Upper lobe of left lung (tissue), 6 donors: ENCODE measurements around the gene CHAF1B. TPM values are rescaled to one million over a fixed set of nuclear protein-coding genes. Genes with fewer than 3 reads are reported as not detected.

Experiments used
- ATAC-seq, 2 donors: fragments of 200-7000 bp; cut with Tn5 transposase; one replicate each; pipeline ENCODE4 v1.9.1; 2022; ENCODE audit warnings: mild to moderate bottlenecking in 2 of 2, moderate library complexity in 2 of 2; ENCODE audit not compliant: low FRiP score in 2 of 2
- DNase-seq, 2 donors: peaks; one replicate each; pipeline ENCODE4 v3.0.0-alpha.2; 2019 to 2020
- H3K27ac ChIP-seq, 4 donors: fragments of 200-600 bp; sonication (generic); one replicate each; pipeline ENCODE4 v1.5.1; 2016 to 2019
- H3K27me3 ChIP-seq, 4 donors: fragments of 200-600 bp; sonication (generic); one replicate each; pipeline ENCODE4 v1.5.1; 2017 to 2019
- H3K36me3 ChIP-seq, 4 donors: fragments of 200-600 bp; sonication (generic); one replicate each; pipeline ENCODE4 v1.5.1; 2016 to 2019
- H3K4me1 ChIP-seq, 4 donors: fragments of 200-600 bp; sonication (generic); one replicate each; pipeline ENCODE4 v1.5.1; 2018 to 2019
- H3K4me3 ChIP-seq, 4 donors: fragments of 200-600 bp; sonication (generic); one replicate each; pipeline ENCODE4 v1.5.1; 2017 to 2019; ENCODE audit warnings: mild to moderate bottlenecking in 2 of 4, moderate library complexity in 1 of 4
- H3K9me3 ChIP-seq, 4 donors: fragments of 200-600 bp; sonication (generic); one replicate each; pipeline ENCODE4 v1.5.1; 2018 to 2019
- CTCF ChIP-seq, 6 experiments: fragments of 450-650 bp in 4 of 6; fragments of 200-600 bp in 2 of 6; sonication (generic) in 2 of 6; IDR thresholded peaks; one replicate each; pipeline ENCODE4 v1.5.1; 2016 to 2019; ENCODE audit warnings: antibody characterized with exemption in 6 of 6
- EP300 ChIP-seq, 4 donors: sonication (generic); formaldehyde crosslinking; IDR thresholded peaks; one replicate each; pipeline ENCODE4 v1.5.1; 2017; ENCODE audit warnings: antibody characterized with exemption in 4 of 4, control low read depth in 2 of 4
- POLR2A ChIP-seq, 4 donors: fragments of 450-650 bp; IDR thresholded peaks; one replicate each; pipeline ENCODE4 v1.5.1; 2016 to 2017; ENCODE audit warnings: antibody characterized with exemption in 4 of 4, mild to moderate bottlenecking in 2 of 4
- POLR2AphosphoS5 ChIP-seq, 2 donors: sonication (generic); formaldehyde crosslinking; IDR thresholded peaks; one replicate each; pipeline ENCODE4 v1.5.1; 2017; ENCODE audit warnings: antibody characterized with exemption in 2 of 2
- WGBS, 2 donors: methylation state at CpG; one replicate each; pipeline ENCODE4 v1.1.5; 2017 to 2018; 5-methylcytosine and 5-hydroxymethylcytosine counted together
- total RNA-seq, 6 donors: library from RNA; depleted of rRNA in 4 of 6; stranded (reverse); fragments of >200 nt in 4 of 6; gene quantifications; one replicate each; pipeline versions ENCODE4 v1.1.0 to v1.2.1, GENCODE V29; 2016 to 2021
- donor health status: DM: no; HTN: no; CAD: no; lungs with moderate emphysema.
- donor health status: DM: no; HTN: yes; CAD: no; lungs with severe emphysema.

CHAF1B gene
- total RNA-seq, 6 donors from 2014 or later: 0.55 to 2.1 (median 1.2) TPM

- Histone ChIP-seq H3K27ac (no peak overlapping the region), H3K9me3 (no peaks in the 10 kb centered on the region), H3K4me1 (peaks cover 0 to 7% (median 0%) of the 10 kb centered on the region in 4 donors), H3K36me3 (peaks cover 0 to under 1% (median 0%) of the 10 kb centered on the region in 4 donors), H3K4me3 (no peak overlapping the region), H3K27me3 (no peaks in the 10 kb centered on the region)
- ATAC-seq (no peak), DNase-seq (no peak)
- WGBS, 2 donors: 90 to 98% methylated on average over 14 to 18 of the region's 18 CpGs
- no peak for TF ChIP-seq CTCF (IDR thresholded peaks at IDR 0.05)
- no peak for TF ChIP-seq POLR2AphosphoS5 (IDR thresholded peaks at IDR 0.05)
- no peak for TF ChIP-seq POLR2A (IDR thresholded peaks at IDR 0.05)
- TF ChIP-seq EP300 (IDR thresholded peaks at IDR 0.05): no peak
These were observed 35.6 kb downstream of the CHAF1B start for GRCh38 chr21:36420571-36421339.

- DNase-seq: peak in 1 of 2 donors; percentile 56
- TF ChIP-seq POLR2AphosphoS5 (IDR thresholded peaks at IDR 0.05) (no peak), CTCF (IDR thresholded peaks at IDR 0.05) (peak; percentile 37 to 59 (median 42))
- 56 to 65% methylated on average over 22 to 28 of the region's 28 CpGs for WGBS, 2 donors
- no peaks in the 10 kb centered on the region for H3K36me3 ChIP-seq
- no peaks in the 10 kb centered on the region for H3K9me3 ChIP-seq
- H3K27ac ChIP-seq: no peak overlapping the region
- no peaks in the 10 kb centered on the region for H3K27me3 ChIP-seq
- H3K4me3 ChIP-seq: no peak overlapping the region
- ATAC-seq: peak in 1 of 2 donors; percentile 20
- peaks cover 0 to 7% (median 0%) of the 10 kb centered on the region in 4 donors for H3K4me1 ChIP-seq
These were observed 37.3 kb downstream of the CHAF1B start for GRCh38 chr21:36422279-36423098.

GRCh38 chr21:36423771-36424433 is 38.7 kb downstream of the CHAF1B start:
- DNase-seq: no peak
- no peak for TF ChIP-seq POLR2A (IDR thresholded peaks at IDR 0.05)
- Histone ChIP-seq H3K4me3 (no peak overlapping the region), H3K4me1 (peaks cover 0 to 7% (median 0%) of the 10 kb centered on the region in 4 donors), H3K9me3 (no peaks in the 10 kb centered on the region), H3K27me3 (no peaks in the 10 kb centered on the region), H3K36me3 (no peaks in the 10 kb centered on the region), H3K27ac (no peak overlapping the region)
- no peak for ATAC-seq
- WGBS, 2 donors: 65 to 88% methylated on average over 11 to 12 of the region's 12 CpGs

GRCh38 chr21:36424592-36424991 is 39.4 kb downstream of the CHAF1B start:
- no peak for ATAC-seq
- Histone ChIP-seq H3K27ac (no peak overlapping the region), H3K9me3 (no peaks in the 10 kb centered on the region), H3K4me3 (no peak overlapping the region), H3K36me3 (no peaks in the 10 kb centered on the region), H3K4me1 (peaks cover 0 to 10% (median 2%) of the 10 kb centered on the region in 4 donors), H3K27me3 (no peaks in the 10 kb centered on the region)
- TF ChIP-seq CTCF (IDR thresholded peaks at IDR 0.05): no peak
- no peak for TF ChIP-seq POLR2A (IDR thresholded peaks at IDR 0.05)
- TF ChIP-seq EP300 (IDR thresholded peaks at IDR 0.05): no peak
- WGBS, 2 donors: 93% methylated on average over 8 of the region's 8 CpGs
- DNase-seq: no peak

GRCh38 chr21:36425286-36425685 is 40.1 kb downstream of the CHAF1B start:
- peak in 1 of 2 donors; percentile 19 for DNase-seq
- no peaks in the 10 kb centered on the region for H3K27me3 ChIP-seq
- H3K4me3 ChIP-seq: no peak overlapping the region
- peak in 1 of 2 donors; percentile 62 for ATAC-seq
- no peak overlapping the region for H3K27ac ChIP-seq
- no peaks in the 10 kb centered on the region for H3K36me3 ChIP-seq
- H3K9me3 ChIP-seq: no peaks in the 10 kb centered on the region
- WGBS, 2 donors: 86 to 94% methylated on average over 8 of the region's 9 CpGs
- H3K4me1 ChIP-seq: peaks cover 0 to 11% (median 4%) of the 10 kb centered on the region in 4 donors
- no peak for TF ChIP-seq POLR2A (IDR thresholded peaks at IDR 0.05)
- no peak for TF ChIP-seq POLR2AphosphoS5 (IDR thresholded peaks at IDR 0.05)
- TF ChIP-seq EP300 (IDR thresholded peaks at IDR 0.05): no peak
- no peak for TF ChIP-seq CTCF (IDR thresholded peaks at IDR 0.05)
